Ishikawa (cell line): ENCODE measurements around the gene DOK6.

Experiments used
- CEBPB ChIP-seq: IDR thresholded peaks from 2 replicates; pipeline ENCODE4 v1.6.1; 2012
- CREB1 ChIP-seq: IDR thresholded peaks from 2 replicates; pipeline ENCODE4 v1.6.1; 2012; ENCODE audit warnings: low read depth
- EGR1 ChIP-seq: IDR thresholded peaks from 2 replicates; pipeline ENCODE4 v1.6.1; 2012
- EP300 ChIP-seq: IDR thresholded peaks from 2 replicates; pipeline ENCODE4 v1.6.1; 2012; ENCODE audit warnings: borderline replicate concordance
- FOXM1 ChIP-seq: IDR thresholded peaks from 2 replicates; pipeline ENCODE4 v1.6.1; 2012; ENCODE audit warnings: low read depth, borderline replicate concordance
- NFIC ChIP-seq: IDR thresholded peaks from 2 replicates; pipeline ENCODE4 v1.6.1; 2012
- RAD21 ChIP-seq: IDR thresholded peaks from 2 replicates; pipeline ENCODE4 v1.6.1; 2012; ENCODE audit warnings: low read depth
- TAF1 ChIP-seq: IDR thresholded peaks from 2 replicates; pipeline ENCODE4 v1.6.1; 2012; ENCODE audit warnings: low read depth, mild to moderate bottlenecking
- TCF12 ChIP-seq: IDR thresholded peaks from 2 replicates; pipeline ENCODE4 v1.6.1; 2012; ENCODE audit warnings: low read depth
- TEAD4 ChIP-seq: IDR thresholded peaks from 2 replicates; pipeline ENCODE4 v1.6.1; 2012
- YY1 ChIP-seq: IDR thresholded peaks from 2 replicates; pipeline ENCODE4 v1.6.1; 2012; ENCODE audit warnings: low read depth
- ZBTB7A ChIP-seq: IDR thresholded peaks from 2 replicates; pipeline ENCODE4 v1.6.1; 2012; ENCODE audit warnings: low read depth
- TF ChIP-seq, protein P1 (sequence below): IDR thresholded peaks from 2 replicates; pipeline ENCODE4 v1.6.1; 2012
- TF ChIP-seq, protein P2 (sequence below): IDR thresholded peaks from 2 replicates; pipeline ENCODE4 v1.6.1; 2012; ENCODE audit warnings: low read depth, mild to moderate bottlenecking
- TF ChIP-seq, protein P3 (sequence below): IDR thresholded peaks from 2 replicates; pipeline ENCODE4 v1.6.1; 2012

The DOK6 gene

DNA sequence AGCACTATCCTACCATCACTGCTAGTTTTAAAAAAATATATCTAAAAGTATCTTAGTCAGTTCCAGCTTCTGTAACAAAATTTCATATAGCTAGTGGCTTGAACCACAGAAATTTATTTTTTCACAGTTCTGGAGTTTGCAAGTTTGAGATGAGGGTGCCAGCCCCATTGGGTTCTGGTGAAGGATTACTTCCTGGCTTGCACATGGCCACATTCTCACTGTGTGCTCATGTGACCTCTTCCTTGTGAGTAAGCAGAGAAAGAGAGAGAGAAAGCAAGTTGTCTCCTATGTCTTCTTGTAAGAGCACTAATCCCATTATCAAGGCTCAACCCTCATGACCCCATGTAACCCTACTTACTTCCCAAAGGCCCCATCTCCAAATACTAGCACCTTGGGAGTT is 158.9 kb downstream of the DOK6 start:
- TF ChIP-seq, protein P1, sequence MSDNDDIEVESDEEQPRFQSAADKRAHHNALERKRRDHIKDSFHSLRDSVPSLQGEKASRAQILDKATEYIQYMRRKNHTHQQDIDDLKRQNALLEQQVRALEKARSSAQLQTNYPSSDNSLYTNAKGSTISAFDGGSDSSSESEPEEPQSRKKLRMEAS = no peak

DNA sequence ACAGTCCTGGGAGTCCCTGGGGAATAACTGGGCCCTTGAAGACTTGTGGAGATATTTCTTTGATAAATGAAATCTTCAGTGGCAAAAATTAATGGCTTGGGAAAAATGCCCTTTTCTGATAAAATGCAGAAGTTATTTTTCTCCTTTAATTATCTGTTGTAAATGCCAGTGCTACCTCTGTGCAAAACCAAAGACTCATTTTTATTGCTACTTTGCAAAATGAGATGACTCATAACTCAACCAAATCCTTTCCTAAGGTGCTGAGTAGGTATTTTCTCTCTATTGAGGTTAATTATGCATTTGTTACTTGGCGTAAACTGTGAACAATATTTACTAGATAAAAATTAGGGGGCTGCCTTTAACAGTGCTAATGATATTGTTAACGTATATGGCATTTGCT is 163.9 kb downstream of the DOK6 start:
- TF ChIP-seq TAF1 = no peak
- TF ChIP-seq FOXM1 = no peak
- no peak for TF ChIP-seq RAD21
- TF ChIP-seq YY1 = no peak
- TF ChIP-seq TEAD4 = no peak
- TF ChIP-seq ZBTB7A = no peak
- no peak for TF ChIP-seq NFIC
- TF ChIP-seq CREB1 = no peak
- TF ChIP-seq, protein P2, sequence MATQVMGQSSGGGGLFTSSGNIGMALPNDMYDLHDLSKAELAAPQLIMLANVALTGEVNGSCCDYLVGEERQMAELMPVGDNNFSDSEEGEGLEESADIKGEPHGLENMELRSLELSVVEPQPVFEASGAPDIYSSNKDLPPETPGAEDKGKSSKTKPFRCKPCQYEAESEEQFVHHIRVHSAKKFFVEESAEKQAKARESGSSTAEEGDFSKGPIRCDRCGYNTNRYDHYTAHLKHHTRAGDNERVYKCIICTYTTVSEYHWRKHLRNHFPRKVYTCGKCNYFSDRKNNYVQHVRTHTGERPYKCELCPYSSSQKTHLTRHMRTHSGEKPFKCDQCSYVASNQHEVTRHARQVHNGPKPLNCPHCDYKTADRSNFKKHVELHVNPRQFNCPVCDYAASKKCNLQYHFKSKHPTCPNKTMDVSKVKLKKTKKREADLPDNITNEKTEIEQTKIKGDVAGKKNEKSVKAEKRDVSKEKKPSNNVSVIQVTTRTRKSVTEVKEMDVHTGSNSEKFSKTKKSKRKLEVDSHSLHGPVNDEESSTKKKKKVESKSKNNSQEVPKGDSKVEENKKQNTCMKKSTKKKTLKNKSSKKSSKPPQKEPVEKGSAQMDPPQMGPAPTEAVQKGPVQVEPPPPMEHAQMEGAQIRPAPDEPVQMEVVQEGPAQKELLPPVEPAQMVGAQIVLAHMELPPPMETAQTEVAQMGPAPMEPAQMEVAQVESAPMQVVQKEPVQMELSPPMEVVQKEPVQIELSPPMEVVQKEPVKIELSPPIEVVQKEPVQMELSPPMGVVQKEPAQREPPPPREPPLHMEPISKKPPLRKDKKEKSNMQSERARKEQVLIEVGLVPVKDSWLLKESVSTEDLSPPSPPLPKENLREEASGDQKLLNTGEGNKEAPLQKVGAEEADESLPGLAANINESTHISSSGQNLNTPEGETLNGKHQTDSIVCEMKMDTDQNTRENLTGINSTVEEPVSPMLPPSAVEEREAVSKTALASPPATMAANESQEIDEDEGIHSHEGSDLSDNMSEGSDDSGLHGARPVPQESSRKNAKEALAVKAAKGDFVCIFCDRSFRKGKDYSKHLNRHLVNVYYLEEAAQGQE = no peak
- no peak for TF ChIP-seq TCF12
- TF ChIP-seq, protein P1 = no peak
- no peak for TF ChIP-seq EGR1
- no peak for TF ChIP-seq CEBPB
- TF ChIP-seq EP300 = no peak
- TF ChIP-seq, protein P3, sequence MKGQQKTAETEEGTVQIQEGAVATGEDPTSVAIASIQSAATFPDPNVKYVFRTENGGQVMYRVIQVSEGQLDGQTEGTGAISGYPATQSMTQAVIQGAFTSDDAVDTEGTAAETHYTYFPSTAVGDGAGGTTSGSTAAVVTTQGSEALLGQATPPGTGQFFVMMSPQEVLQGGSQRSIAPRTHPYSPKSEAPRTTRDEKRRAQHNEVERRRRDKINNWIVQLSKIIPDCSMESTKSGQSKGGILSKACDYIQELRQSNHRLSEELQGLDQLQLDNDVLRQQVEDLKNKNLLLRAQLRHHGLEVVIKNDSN = no peak

DNA sequence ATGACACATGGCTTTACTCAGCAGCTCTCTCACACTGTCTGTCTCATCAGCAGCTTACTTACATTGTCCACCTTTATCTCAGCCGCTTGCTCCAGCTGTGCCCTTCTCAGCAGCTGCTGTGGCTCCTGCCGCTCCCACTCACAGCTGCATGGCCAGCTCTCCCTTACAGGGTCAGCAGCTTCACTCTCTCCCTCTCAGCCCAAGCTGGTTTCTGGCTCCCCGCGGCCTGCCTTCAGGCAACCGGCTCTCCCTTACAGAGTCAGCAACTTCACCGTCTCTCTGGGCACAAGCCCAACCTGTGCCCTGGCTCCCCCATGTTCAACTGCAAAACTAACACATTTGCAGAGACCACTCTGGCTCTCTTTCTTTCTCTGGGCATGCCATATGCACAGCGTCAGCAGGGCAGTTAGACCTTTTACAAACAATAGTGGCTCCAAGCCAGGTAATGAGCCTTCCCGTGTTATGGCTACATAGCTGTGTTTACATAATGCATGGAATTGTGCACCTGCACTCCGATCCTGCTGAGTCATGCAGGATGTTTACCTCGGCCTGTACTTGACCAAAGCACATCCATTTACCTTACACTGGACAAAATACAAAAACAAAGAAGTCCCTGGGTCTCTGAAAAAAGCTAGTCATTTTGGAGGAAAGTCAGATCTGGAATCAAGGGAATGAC is 167.3 kb downstream of the DOK6 start:
- no peak for TF ChIP-seq CREB1
- no peak for TF ChIP-seq EP300
- TF ChIP-seq, protein P3 = no peak
- TF ChIP-seq TCF12 = no peak
- TF ChIP-seq CEBPB = no peak
- no peak for TF ChIP-seq ZBTB7A
- TF ChIP-seq TAF1 = no peak
- TF ChIP-seq, protein P2 = no peak

DNA sequence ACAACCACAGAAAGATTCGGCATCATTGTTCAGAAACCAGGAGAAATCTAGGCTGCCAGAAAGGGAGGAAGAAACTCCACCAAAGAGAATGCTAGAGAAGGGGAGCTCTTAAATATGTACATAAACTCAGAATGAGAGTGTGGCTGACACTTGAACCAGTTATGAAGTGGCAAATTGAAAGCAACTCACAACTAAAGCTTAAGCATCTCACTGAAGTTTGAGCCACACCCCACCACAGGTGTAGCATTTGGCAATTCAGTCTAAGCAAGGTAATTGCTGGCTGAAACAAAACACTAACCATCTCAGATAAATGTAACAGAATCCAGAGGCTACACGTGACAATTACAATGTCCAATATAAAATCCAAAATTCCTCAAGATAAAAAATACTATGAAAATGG is 168.4 kb downstream of the DOK6 start:
- TF ChIP-seq FOXM1 (no peak), TCF12 (no peak), YY1 (no peak), EGR1 (no peak)

DNA sequence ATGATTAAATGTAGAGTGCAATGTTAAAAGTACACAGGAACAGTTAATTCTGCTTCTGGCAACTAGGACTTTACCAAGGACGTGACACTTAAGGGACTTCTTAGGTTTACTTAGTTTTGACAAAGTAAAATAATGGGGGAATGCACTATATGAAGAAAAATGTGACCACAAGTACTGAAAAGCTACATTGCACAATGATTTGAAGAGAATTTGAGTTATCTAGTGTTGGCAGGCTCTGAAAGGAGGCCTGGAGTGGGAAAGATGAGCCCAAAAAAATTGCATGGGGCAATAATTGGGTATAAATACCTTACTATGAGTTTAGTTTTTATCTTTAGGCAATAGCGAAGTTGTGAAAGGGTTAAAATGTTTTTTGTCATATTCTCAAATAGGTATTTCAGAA is 173.7 kb downstream of the DOK6 start:
- TF ChIP-seq FOXM1 (no peak), RAD21 (no peak), YY1 (no peak), TCF12 (no peak), TEAD4 (no peak), CREB1 (no peak), NFIC (no peak), EP300 (no peak), ZBTB7A (no peak), TAF1 (no peak), EGR1 (no peak), CEBPB (no peak)
- TF ChIP-seq, protein P2 = no peak
- TF ChIP-seq, protein P1 = no peak
- TF ChIP-seq, protein P3 = no peak
